HG02623 (cell line): ENCODE data around the gene CHRDL2.
"Not testable (repeated sequence)": the region's sequence is repeated elsewhere in the genome, so short reads cannot be mapped to it uniquely, and the experiment has no call there.

ENCODE experiments used
- ATAC-seq: cut with Tn5 transposase; IDR thresholded peaks from one replicate; pipeline ENCODE4 v1.9.1; 2021; ENCODE audit warnings: moderate library complexity; ENCODE audit not compliant: unreplicated experiment

CHRDL2 gene, protein sequence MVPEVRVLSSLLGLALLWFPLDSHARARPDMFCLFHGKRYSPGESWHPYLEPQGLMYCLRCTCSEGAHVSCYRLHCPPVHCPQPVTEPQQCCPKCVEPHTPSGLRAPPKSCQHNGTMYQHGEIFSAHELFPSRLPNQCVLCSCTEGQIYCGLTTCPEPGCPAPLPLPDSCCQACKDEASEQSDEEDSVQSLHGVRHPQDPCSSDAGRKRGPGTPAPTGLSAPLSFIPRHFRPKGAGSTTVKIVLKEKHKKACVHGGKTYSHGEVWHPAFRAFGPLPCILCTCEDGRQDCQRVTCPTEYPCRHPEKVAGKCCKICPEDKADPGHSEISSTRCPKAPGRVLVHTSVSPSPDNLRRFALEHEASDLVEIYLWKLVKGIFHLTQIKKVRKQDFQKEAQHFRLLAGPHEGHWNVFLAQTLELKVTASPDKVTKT

DNA sequence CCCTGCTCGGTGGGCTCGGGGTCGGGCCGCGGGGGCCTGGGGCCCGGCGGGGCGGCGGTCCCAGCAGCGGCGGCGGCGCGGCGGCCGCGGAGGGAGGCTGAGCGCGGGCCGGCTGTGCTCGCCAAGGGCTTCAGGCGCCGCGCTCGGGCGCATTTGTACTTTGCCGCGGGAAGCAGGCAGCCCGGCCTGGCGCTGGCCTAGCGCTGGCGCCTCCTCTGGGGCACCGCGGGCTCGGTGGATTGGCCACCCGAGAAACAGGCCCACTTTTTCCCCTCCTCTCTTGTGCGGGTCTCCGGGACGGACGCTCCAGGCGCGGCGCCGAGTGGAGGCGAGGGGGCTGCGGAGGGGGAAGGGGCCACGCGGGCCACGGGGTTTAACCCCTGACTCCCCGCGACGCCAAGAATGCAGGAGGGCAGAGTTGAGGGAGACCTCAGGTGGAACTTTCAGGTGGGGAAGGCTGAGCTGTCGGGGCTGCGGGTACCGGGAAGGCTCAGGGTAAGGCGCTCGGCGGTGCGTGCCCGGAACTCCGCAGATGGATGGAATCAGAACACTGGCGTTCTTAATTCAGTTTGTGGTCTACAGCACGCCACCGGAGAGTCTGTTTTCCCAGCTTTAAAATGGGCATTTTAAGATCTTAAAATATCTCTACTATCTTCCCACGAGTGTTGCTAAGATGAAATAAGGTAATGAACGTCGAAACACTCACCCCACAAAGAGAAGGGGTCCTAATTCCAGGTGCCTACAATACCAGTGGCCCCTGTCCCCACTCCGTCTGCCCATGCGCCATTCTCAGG, at the start of gene CHRDL2:
TSS of gene CHRDL2 (minus strand) at position 126 of the 794 bp plus-strand sequence. CDS start 538 bp downstream, outside the sequence.
- no peak for ATAC-seq

- ATAC-seq = no peak
Measured at GRCh38 chr11:74780248-74781005, 49.2 kb upstream of the CHRDL2 start.

GRCh38 chr11:74778581-74778980, 47.4 kb upstream of the CHRDL2 start:
- ATAC-seq = no peak

DNA sequence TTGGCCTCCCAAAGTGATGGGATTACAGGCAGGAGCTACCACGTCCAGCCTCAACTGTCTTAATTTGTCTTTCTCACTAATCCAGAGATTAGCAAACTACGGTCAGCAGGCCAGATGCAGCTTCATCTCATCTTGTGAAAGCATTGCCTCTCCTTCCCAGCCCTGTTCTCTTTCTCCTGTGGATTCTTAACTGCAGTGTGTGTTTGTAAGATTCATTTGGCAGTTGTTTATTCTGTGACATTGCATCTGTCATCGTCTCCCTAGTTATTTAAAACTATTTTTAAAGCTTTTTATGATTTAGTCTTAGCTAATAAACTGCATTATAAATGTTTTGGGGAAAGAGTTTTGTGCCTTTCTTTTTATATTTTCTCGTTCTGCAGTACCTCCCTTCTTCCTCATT, 46.7 kb upstream of the CHRDL2 start:
- ATAC-seq = no peak

DNA sequence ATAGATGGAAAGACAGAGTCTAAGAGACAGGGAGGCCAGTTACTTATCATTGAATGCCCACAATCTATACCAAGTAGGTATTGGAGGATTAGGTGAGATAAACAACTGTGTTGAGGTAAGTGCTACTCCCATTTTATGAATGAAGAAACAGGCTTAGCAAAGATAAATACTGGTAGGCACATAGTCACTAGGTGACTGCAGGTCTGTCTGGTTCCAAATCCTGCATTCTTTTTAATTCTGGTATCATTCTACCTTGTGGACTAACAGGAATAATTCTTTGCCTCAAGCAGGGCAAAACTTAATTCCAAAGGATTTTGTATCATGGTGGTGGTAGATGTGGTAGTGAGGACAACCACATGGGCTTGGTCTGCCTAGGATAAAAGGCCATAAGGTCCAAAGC, 45.8 kb upstream of the CHRDL2 start:
- ATAC-seq = no peak

DNA sequence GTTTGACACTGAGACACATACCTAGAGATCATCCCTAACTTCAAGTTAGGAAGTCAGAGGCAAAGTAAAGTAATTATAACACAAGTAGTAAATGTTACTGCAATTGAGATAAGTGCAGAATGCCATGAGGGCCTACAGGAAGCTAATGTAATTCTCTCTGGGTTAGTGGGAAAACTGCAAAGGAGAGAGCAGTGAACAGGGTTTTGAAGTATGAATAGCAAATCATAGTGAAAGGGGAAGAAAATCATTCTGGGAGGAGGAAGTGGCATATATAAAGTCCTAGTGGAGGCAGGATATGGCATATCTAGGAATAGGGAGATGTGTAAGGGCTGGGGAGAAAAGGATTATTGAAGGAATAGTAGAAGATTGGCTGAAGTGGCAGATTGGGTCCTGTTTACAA, 45.3 kb upstream of the CHRDL2 start:
- ATAC-seq = no peak

DNA sequence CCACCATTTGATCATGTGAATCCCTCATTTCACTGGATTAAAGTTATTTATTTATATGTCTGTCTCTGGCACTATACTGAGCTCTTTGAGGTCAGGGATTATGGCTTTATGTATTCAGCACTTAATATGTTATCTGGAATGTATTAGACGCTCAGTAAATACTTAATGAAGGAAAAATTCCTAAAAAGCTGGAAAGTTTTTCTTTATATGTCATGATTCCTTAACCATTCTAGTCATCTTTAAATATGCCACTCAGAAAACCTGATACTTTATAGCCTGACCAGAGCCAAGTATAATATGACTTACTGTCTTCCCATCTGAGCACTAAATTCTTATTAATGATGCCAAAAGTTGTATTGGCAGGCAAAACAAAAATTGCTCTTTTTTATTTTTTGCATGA, 44.5 kb upstream of the CHRDL2 start:
- ATAC-seq = no peak

DNA sequence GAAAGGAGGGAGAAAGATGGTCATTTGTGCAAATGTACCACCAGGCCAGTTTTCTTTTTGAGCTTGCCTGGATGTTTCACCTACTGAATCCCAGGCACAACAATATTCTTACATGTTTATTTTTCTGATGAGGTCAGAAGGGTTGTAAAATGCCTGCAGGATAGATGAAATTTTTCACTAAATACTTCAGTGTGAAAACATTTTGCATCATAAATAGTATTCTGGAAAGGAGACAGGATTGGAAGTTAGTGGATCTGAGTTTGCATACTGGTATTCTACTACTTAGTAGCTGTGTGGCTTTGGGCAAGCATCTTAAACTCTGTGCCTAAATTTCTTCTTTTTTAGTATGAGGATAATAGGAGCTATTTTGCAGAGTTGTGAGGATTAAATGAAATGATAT, 42.2 kb upstream of the CHRDL2 start:
- ATAC-seq = no peak

- ATAC-seq = no peak
Measured at GRCh38 chr11:74771139-74771538, 39.9 kb upstream of the CHRDL2 start.

- no peak for ATAC-seq
Measured at GRCh38 chr11:74770456-74770855, 39.2 kb upstream of the CHRDL2 start.

GRCh38 chr11:74769055-74769707, 38.0 kb upstream of the CHRDL2 start:
- ATAC-seq = no peak

GRCh38 chr11:74768172-74768651, 37.0 kb upstream of the CHRDL2 start:
- not testable (repeated sequence) for ATAC-seq

DNA sequence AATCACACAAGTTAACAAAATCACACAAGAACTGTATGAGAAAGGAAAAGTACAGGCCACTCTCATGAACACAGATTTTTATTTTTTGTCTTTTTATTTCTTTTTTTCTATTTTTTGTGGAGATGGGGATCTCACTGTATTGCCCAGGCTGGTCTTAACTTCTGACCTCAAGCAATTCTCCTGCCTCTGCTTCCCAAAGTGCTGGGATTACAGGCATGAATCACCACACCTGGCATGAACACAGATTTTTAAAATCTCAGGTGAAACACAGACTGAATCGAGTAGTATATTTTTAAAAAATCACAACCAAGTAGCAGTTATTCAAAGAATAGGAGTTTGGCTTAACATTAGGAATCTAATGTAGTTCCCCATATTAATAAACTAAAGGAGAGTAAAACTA, 35.7 kb upstream of the CHRDL2 start:
- no peak for ATAC-seq

- no peak for ATAC-seq
Measured at GRCh38 chr11:74756571-74756970, 25.3 kb upstream of the CHRDL2 start.

- ATAC-seq = no peak
Measured at GRCh38 chr11:74755395-74755995, 24.3 kb upstream of the CHRDL2 start.

GRCh38 chr11:74754507-74755252, 23.5 kb upstream of the CHRDL2 start:
- ATAC-seq = no peak

DNA sequence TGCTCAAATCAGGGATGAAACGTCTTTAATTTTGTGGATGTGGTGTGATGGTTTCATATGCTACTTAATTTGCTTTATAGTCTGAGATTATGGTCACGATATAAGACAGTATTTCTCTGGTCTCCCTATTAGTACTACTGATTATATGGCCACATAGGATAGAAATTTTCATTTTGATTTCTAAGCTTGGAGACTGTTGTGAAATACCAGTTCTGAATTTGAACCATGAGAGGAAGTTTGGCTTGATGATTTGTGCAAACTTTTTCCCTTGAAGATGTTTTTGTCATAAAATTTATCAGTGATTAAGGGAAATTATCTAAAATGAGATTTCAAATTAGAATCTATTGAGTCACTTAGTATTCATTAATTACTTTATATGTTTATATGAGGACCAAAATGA, 20.1 kb upstream of the CHRDL2 start:
- ATAC-seq = no peak

GRCh38 chr11:74750598-74750997, 19.4 kb upstream of the CHRDL2 start:
- ATAC-seq = not testable (repeated sequence)

- no peak for ATAC-seq
Measured at GRCh38 chr11:74749965-74750296, 18.7 kb upstream of the CHRDL2 start.
